Measurements from ENCODE around the gene MEDAG.

DNA sequence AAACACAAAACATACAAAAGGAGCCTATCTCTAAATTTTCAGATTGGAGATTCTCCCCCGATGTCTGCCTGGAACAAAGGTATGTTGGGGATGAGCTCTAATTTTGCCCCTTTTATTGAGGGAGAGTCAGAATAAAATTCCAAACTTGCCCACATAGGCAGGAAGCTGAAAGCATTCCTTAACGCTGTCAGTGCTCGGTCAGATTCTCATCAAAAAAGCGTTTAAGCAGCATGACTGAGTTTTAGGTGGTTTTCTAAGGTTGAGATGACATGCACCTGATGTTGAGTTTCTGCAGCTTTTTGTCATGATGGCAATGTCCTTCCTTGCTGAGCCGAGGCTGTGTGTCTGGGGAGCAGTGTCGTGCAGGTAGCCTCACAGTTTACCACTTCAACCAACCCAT is 48.4 kb upstream of the MEDAG start:
- TF ChIP-seq, protein P1, sequence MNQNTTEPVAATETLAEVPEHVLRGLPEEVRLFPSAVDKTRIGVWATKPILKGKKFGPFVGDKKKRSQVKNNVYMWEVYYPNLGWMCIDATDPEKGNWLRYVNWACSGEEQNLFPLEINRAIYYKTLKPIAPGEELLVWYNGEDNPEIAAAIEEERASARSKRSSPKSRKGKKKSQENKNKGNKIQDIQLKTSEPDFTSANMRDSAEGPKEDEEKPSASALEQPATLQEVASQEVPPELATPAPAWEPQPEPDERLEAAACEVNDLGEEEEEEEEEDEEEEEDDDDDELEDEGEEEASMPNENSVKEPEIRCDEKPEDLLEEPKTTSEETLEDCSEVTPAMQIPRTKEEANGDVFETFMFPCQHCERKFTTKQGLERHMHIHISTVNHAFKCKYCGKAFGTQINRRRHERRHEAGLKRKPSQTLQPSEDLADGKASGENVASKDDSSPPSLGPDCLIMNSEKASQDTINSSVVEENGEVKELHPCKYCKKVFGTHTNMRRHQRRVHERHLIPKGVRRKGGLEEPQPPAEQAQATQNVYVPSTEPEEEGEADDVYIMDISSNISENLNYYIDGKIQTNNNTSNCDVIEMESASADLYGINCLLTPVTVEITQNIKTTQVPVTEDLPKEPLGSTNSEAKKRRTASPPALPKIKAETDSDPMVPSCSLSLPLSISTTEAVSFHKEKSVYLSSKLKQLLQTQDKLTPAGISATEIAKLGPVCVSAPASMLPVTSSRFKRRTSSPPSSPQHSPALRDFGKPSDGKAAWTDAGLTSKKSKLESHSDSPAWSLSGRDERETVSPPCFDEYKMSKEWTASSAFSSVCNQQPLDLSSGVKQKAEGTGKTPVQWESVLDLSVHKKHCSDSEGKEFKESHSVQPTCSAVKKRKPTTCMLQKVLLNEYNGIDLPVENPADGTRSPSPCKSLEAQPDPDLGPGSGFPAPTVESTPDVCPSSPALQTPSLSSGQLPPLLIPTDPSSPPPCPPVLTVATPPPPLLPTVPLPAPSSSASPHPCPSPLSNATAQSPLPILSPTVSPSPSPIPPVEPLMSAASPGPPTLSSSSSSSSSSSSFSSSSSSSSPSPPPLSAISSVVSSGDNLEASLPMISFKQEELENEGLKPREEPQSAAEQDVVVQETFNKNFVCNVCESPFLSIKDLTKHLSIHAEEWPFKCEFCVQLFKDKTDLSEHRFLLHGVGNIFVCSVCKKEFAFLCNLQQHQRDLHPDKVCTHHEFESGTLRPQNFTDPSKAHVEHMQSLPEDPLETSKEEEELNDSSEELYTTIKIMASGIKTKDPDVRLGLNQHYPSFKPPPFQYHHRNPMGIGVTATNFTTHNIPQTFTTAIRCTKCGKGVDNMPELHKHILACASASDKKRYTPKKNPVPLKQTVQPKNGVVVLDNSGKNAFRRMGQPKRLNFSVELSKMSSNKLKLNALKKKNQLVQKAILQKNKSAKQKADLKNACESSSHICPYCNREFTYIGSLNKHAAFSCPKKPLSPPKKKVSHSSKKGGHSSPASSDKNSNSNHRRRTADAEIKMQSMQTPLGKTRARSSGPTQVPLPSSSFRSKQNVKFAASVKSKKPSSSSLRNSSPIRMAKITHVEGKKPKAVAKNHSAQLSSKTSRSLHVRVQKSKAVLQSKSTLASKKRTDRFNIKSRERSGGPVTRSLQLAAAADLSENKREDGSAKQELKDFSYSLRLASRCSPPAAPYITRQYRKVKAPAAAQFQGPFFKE (tag by site-specific recombination; IDR thresholded peaks at IDR 0.05; ENCODE audit: borderline replicate concordance): no peak
- TF ChIP-seq ZNF658 (tag by site-specific recombination; IDR thresholded peaks at IDR 0.05): no peak
- TF ChIP-seq, protein P2, sequence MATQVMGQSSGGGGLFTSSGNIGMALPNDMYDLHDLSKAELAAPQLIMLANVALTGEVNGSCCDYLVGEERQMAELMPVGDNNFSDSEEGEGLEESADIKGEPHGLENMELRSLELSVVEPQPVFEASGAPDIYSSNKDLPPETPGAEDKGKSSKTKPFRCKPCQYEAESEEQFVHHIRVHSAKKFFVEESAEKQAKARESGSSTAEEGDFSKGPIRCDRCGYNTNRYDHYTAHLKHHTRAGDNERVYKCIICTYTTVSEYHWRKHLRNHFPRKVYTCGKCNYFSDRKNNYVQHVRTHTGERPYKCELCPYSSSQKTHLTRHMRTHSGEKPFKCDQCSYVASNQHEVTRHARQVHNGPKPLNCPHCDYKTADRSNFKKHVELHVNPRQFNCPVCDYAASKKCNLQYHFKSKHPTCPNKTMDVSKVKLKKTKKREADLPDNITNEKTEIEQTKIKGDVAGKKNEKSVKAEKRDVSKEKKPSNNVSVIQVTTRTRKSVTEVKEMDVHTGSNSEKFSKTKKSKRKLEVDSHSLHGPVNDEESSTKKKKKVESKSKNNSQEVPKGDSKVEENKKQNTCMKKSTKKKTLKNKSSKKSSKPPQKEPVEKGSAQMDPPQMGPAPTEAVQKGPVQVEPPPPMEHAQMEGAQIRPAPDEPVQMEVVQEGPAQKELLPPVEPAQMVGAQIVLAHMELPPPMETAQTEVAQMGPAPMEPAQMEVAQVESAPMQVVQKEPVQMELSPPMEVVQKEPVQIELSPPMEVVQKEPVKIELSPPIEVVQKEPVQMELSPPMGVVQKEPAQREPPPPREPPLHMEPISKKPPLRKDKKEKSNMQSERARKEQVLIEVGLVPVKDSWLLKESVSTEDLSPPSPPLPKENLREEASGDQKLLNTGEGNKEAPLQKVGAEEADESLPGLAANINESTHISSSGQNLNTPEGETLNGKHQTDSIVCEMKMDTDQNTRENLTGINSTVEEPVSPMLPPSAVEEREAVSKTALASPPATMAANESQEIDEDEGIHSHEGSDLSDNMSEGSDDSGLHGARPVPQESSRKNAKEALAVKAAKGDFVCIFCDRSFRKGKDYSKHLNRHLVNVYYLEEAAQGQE (tag by site-specific recombination; IDR thresholded peaks at IDR 0.05): no peak
- no peak for TF ChIP-seq ZSCAN16 (tag by site-specific recombination; IDR thresholded peaks at IDR 0.05)
- TF ChIP-seq, protein P3, sequence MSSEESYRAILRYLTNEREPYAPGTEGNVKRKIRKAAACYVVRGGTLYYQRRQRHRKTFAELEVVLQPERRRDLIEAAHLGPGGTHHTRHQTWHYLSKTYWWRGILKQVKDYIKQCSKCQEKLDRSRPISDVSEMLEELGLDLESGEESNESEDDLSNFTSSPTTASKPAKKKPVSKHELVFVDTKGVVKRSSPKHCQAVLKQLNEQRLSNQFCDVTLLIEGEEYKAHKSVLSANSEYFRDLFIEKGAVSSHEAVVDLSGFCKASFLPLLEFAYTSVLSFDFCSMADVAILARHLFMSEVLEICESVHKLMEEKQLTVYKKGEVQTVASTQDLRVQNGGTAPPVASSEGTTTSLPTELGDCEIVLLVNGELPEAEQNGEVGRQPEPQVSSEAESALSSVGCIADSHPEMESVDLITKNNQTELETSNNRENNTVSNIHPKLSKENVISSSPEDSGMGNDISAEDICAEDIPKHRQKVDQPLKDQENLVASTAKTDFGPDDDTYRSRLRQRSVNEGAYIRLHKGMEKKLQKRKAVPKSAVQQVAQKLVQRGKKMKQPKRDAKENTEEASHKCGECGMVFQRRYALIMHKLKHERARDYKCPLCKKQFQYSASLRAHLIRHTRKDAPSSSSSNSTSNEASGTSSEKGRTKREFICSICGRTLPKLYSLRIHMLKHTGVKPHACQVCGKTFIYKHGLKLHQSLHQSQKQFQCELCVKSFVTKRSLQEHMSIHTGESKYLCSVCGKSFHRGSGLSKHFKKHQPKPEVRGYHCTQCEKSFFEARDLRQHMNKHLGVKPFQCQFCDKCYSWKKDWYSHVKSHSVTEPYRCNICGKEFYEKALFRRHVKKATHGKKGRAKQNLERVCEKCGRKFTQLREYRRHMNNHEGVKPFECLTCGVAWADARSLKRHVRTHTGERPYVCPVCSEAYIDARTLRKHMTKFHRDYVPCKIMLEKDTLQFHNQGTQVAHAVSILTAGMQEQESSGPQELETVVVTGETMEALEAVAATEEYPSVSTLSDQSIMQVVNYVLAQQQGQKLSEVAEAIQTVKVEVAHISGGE (tag by site-specific recombination; conservative IDR thresholded peaks at IDR 0.05; ENCODE audit: low read depth): no peak
- TF ChIP-seq ZNF558 (tag by site-specific recombination; IDR thresholded peaks at IDR 0.05): no peak
- no peak for TF ChIP-seq ZNF292 (tag by site-specific recombination; IDR thresholded peaks at IDR 0.05; ENCODE audit: borderline replicate concordance, low read depth)
